Neural cell (in vitro differentiated cells): Measurements from ENCODE around the gene OR2AT4. TPM values are rescaled to one million over a fixed set of nuclear protein-coding genes. Genes with fewer than 3 reads are reported as not detected.

Source experiments
- H2AFZ ChIP-seq: fragments of 200-600, 300-800 bp; sonication (generic), shearing (Covaris generic); 2 replicates; pipeline ENCODE4 v1.6.0; 2014; ENCODE audit warnings: low read depth, mild to moderate bottlenecking, antibody characterized with exemption, low read length, moderate library complexity
- H3F3A ChIP-seq: fragments of 200-600 bp; shearing (Covaris generic); 2 replicates; pipeline ENCODE4 v1.6.1; 2016; ENCODE audit warnings: mild to moderate bottlenecking, moderate library complexity, mixed read lengths, antibody characterized with exemption, low read length; ENCODE audit not compliant: insufficient read depth, poor library complexity, severe bottlenecking
- H3K27ac ChIP-seq: fragments of 200-600, 300-800 bp; sonication (generic), shearing (Covaris generic); 2 replicates; pipeline ENCODE4 v1.5.1; 2014; ENCODE audit warnings: mild to moderate bottlenecking, low read length, moderate library complexity
- H3K27me3 ChIP-seq: fragments of 300-800, 200-600 bp; sonication (generic), shearing (Covaris generic); 2 replicates; pipeline ENCODE4 v1.6.0; 2014; ENCODE audit warnings: mild to moderate bottlenecking, low read depth, low read length, moderate library complexity; ENCODE audit not compliant: insufficient read depth
- H3K36me3 ChIP-seq: fragments of 300-800, 200-600 bp; sonication (generic), shearing (Covaris generic); 2 replicates; pipeline ENCODE4 v1.5.1; 2014; ENCODE audit warnings: mild to moderate bottlenecking, antibody characterized with exemption, low read length, moderate library complexity; ENCODE audit not compliant: insufficient read depth
- H3K4me2 ChIP-seq: fragments of 300-800, 200-600 bp; sonication (generic), shearing (Covaris generic); 2 replicates; pipeline ENCODE4 v1.6.0; 2014; ENCODE audit warnings: mild to moderate bottlenecking, low read length
- H3K4me3 ChIP-seq: fragments of 300-800, 200-600 bp; sonication (generic), shearing (Covaris generic); 2 replicates; pipeline ENCODE4 v1.5.1; 2014; ENCODE audit warnings: mild to moderate bottlenecking, low read length, moderate library complexity
- H3K79me2 ChIP-seq: fragments of 200-600 bp; shearing (Covaris generic); replicated peaks from 2 replicates; pipeline ENCODE4 v1.6.0; 2014; ENCODE audit warnings: mild to moderate bottlenecking, low read length, moderate library complexity; ENCODE audit not compliant: insufficient read depth
- H3K9ac ChIP-seq: fragments of 300-800, 200-600 bp; sonication (generic), shearing (Covaris generic); 2 replicates; pipeline ENCODE4 v1.6.1; 2016; ENCODE audit warnings: mild to moderate bottlenecking, low read length, mixed read lengths
- H3K9me2 ChIP-seq: fragments of 200-600 bp; shearing (Covaris generic); 2 replicates; pipeline ENCODE4 v1.6.1; 2016; ENCODE audit warnings: mild to moderate bottlenecking, low read length, mixed read lengths; ENCODE audit not compliant: insufficient read depth
- H3K9me3 ChIP-seq: fragments of 200-600, 300-800 bp; sonication (generic), shearing (Covaris generic); 2 replicates; pipeline ENCODE4 v1.6.1; 2016; ENCODE audit warnings: mild to moderate bottlenecking, mixed run types, low read length, moderate library complexity, mixed read lengths
- H4K20me1 ChIP-seq: fragments of 200-600 bp; shearing (Covaris generic); 2 replicates; pipeline ENCODE4 v1.6.1; 2016; ENCODE audit warnings: mild to moderate bottlenecking, mixed run types; ENCODE audit not compliant: insufficient read depth
- EP300 ChIP-seq: fragments of 450-650 bp; conservative IDR thresholded peaks from 2 replicates; pipeline ENCODE4 v1.6.1; 2014; ENCODE audit warnings: antibody characterized with exemption, mild to moderate bottlenecking, moderate library complexity; ENCODE audit not compliant: poor library complexity, severe bottlenecking
- EZH2 ChIP-seq: fragments of 200-600, 300-800 bp; shearing (Covaris generic), sonication (generic); IDR thresholded peaks from 2 replicates; pipeline ENCODE4 v1.6.1; 2014; ENCODE audit warnings: antibody characterized with exemption, low read length, borderline replicate concordance, mild to moderate bottlenecking; ENCODE audit not compliant: insufficient read depth, poor library complexity, severe bottlenecking
- MXI1 ChIP-seq: fragments of 450-650 bp; conservative IDR thresholded peaks from 2 replicates; pipeline ENCODE4 v1.6.1; 2014; ENCODE audit warnings: antibody characterized with exemption, mild to moderate bottlenecking; ENCODE audit not compliant: poor library complexity, severe bottlenecking
- POLR2AphosphoS5 ChIP-seq: IDR thresholded peaks from 2 replicates; pipeline ENCODE4 v1.6.1; 2012
- RAD21 ChIP-seq: fragments of 450-650 bp; conservative IDR thresholded peaks from 2 replicates; pipeline ENCODE4 v1.6.1; 2014; ENCODE audit warnings: antibody characterized with exemption, mild to moderate bottlenecking, moderate library complexity
- SMC3 ChIP-seq: fragments of 450-650 bp; conservative IDR thresholded peaks from 2 replicates; pipeline ENCODE4 v1.6.1; 2014; ENCODE audit warnings: antibody characterized with exemption, mild to moderate bottlenecking, moderate library complexity; ENCODE audit not compliant: poor library complexity
- TAF1 ChIP-seq: IDR thresholded peaks from 2 replicates; pipeline ENCODE4 v1.6.1; 2012; ENCODE audit warnings: low read depth
- polyA plus RNA-seq: library from polyadenylated mRNA; depleted of rRNA; stranded (reverse); fragments of >200 nt; gene quantifications from 2 replicates; pipeline ENCODE4 v1.2.3, GENCODE V29; 2014
- TF ChIP-seq, protein P1 (sequence below): fragments of 450-650 bp; IDR thresholded peaks from 2 replicates; pipeline ENCODE4 v1.5.1; 2014; ENCODE audit warnings: antibody characterized with exemption, mild to moderate bottlenecking, moderate library complexity; ENCODE audit not compliant: poor library complexity, severe bottlenecking
- TF ChIP-seq, protein P2 (sequence below): IDR thresholded peaks from 2 replicates; pipeline ENCODE4 v1.6.1; 2012; ENCODE audit warnings: borderline replicate concordance

Gene OR2AT4
- polyA plus RNA-seq, 1 donor from 2014 or later = not detected

DNA sequence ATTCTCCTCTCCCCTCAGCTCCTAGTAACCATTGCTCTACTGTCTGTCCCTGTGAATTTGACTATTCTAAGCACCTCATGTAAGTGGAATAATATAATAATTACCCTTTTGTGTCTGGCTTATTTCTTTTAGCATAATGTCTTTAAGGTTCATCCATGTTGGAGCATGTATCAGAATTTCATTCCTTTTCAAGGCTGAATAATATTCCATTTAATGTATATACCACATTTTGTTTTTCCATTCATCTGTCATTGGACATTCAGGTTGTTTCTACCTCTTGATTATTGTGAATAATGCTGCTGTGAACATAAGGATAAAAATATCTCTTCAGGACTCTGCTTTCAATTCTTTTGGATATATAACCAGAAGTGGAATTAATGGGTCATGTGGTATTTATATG is 28.1 kb downstream of the OR2AT4 start:
- H4K20me1 ChIP-seq = no peaks in the 10 kb centered on the region
- H3K79me2 ChIP-seq = no peaks in the 10 kb centered on the region
- no peak overlapping the region for H2AFZ ChIP-seq
- no peaks in the 10 kb centered on the region for H3K9me3 ChIP-seq
- no peak overlapping the region for H3K27ac ChIP-seq
- H3K36me3 ChIP-seq = no peaks in the 10 kb centered on the region
- H3K9ac ChIP-seq = no peak overlapping the region
- H3K27me3 ChIP-seq = no peaks in the 10 kb centered on the region
- H3K9me2 ChIP-seq = no peaks in the 10 kb centered on the region
- no peak overlapping the region for H3K4me3 ChIP-seq
- no peaks in the 10 kb centered on the region for H3F3A ChIP-seq
- TF ChIP-seq MXI1 (no peak), POLR2AphosphoS5 (no peak), EZH2 (no peak), EP300 (no peak), SMC3 (no peak), TAF1 (no peak), RAD21 (no peak)
- TF ChIP-seq, protein P1, sequence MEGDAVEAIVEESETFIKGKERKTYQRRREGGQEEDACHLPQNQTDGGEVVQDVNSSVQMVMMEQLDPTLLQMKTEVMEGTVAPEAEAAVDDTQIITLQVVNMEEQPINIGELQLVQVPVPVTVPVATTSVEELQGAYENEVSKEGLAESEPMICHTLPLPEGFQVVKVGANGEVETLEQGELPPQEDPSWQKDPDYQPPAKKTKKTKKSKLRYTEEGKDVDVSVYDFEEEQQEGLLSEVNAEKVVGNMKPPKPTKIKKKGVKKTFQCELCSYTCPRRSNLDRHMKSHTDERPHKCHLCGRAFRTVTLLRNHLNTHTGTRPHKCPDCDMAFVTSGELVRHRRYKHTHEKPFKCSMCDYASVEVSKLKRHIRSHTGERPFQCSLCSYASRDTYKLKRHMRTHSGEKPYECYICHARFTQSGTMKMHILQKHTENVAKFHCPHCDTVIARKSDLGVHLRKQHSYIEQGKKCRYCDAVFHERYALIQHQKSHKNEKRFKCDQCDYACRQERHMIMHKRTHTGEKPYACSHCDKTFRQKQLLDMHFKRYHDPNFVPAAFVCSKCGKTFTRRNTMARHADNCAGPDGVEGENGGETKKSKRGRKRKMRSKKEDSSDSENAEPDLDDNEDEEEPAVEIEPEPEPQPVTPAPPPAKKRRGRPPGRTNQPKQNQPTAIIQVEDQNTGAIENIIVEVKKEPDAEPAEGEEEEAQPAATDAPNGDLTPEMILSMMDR = no peak
- TF ChIP-seq, protein P2, sequence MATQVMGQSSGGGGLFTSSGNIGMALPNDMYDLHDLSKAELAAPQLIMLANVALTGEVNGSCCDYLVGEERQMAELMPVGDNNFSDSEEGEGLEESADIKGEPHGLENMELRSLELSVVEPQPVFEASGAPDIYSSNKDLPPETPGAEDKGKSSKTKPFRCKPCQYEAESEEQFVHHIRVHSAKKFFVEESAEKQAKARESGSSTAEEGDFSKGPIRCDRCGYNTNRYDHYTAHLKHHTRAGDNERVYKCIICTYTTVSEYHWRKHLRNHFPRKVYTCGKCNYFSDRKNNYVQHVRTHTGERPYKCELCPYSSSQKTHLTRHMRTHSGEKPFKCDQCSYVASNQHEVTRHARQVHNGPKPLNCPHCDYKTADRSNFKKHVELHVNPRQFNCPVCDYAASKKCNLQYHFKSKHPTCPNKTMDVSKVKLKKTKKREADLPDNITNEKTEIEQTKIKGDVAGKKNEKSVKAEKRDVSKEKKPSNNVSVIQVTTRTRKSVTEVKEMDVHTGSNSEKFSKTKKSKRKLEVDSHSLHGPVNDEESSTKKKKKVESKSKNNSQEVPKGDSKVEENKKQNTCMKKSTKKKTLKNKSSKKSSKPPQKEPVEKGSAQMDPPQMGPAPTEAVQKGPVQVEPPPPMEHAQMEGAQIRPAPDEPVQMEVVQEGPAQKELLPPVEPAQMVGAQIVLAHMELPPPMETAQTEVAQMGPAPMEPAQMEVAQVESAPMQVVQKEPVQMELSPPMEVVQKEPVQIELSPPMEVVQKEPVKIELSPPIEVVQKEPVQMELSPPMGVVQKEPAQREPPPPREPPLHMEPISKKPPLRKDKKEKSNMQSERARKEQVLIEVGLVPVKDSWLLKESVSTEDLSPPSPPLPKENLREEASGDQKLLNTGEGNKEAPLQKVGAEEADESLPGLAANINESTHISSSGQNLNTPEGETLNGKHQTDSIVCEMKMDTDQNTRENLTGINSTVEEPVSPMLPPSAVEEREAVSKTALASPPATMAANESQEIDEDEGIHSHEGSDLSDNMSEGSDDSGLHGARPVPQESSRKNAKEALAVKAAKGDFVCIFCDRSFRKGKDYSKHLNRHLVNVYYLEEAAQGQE = no peak
- no peak overlapping the region for H3K4me2 ChIP-seq

DNA sequence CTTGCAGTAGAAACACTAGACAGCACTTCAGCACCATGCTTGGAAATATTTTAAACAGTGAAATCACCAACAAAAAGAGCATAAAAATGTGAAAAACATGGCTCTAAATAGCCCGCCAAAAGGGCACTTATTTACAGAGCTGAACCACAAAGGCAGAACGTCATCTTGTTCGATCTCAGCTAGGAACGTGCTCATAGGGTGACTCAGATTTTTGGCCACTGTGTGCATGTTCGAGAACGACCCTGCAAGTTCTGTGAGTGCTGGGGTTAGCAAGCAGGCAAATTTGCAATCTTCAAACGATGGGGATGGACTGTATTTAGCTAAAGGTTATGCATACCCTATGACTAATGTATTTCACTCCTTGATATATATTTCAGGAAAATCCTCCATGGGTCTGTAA is 30.6 kb downstream of the OR2AT4 start:
- Histone ChIP-seq H3K4me2 (no peak overlapping the region), H3K9me2 (no peaks in the 10 kb centered on the region), H3F3A (no peaks in the 10 kb centered on the region), H3K9ac (no peak overlapping the region), H3K27me3 (no peaks in the 10 kb centered on the region), H3K27ac (no peak overlapping the region), H4K20me1 (no peaks in the 10 kb centered on the region), H3K36me3 (no peaks in the 10 kb centered on the region), H3K79me2 (no peaks in the 10 kb centered on the region), H3K4me3 (no peak overlapping the region), H3K9me3 (no peaks in the 10 kb centered on the region), H2AFZ (no peak overlapping the region)
- no peak for TF ChIP-seq RAD21
- TF ChIP-seq EP300 = no peak
- TF ChIP-seq, protein P1 = no peak
- TF ChIP-seq, protein P2 = no peak
- TF ChIP-seq POLR2AphosphoS5 = no peak
- TF ChIP-seq TAF1 = no peak
- TF ChIP-seq MXI1 = no peak
- TF ChIP-seq SMC3 = no peak
- TF ChIP-seq EZH2 = no peak
